Endodermal cell (in vitro differentiated cells): Measurements from ENCODE around the gene PSG3. TPM values are rescaled to one million over a fixed set of nuclear protein-coding genes. Genes with fewer than 3 reads are reported as not detected.
"Not testable (repeated sequence)": the region's sequence is repeated elsewhere in the genome, so short reads cannot be mapped to it uniquely, and the experiment has no call there.

Experiments used
- DNase-seq: peaks from one replicate; pipeline ENCODE4 v3.0.0-alpha.2; 2017
- H3K27ac ChIP-seq: 2 replicates; pipeline ENCODE4 v1.5.1; 2013; ENCODE audit warnings: mild to moderate bottlenecking, low read depth, low read length, moderate library complexity
- H3K27me3 ChIP-seq: 2 replicates; pipeline ENCODE4 v1.6.1; 2013; ENCODE audit warnings: mild to moderate bottlenecking, low read length, moderate library complexity; ENCODE audit not compliant: insufficient read depth, control insufficient read depth, poor library complexity, severe bottlenecking
- H3K36me3 ChIP-seq: 2 replicates; pipeline ENCODE4 v1.7.0; 2013; ENCODE audit warnings: mild to moderate bottlenecking, low read length, moderate library complexity; ENCODE audit not compliant: control insufficient read depth, insufficient read depth
- H3K4me1 ChIP-seq: one replicate; pipeline ENCODE4 v1.7.0; 2013; ENCODE audit warnings: low read length; ENCODE audit not compliant: control insufficient read depth, insufficient read depth
- H3K4me3 ChIP-seq: 2 replicates; pipeline ENCODE4 v1.5.1; 2013; ENCODE audit warnings: mild to moderate bottlenecking, low read length, moderate library complexity
- H3K9ac ChIP-seq: 2 replicates; pipeline ENCODE4 v1.6.1; 2013; ENCODE audit warnings: mild to moderate bottlenecking, low read length, moderate library complexity; ENCODE audit not compliant: poor library complexity, severe bottlenecking; ENCODE audit errors: extremely low read depth
- H3K9me3 ChIP-seq: 2 replicates; pipeline ENCODE4 v1.6.1; 2013; ENCODE audit warnings: mild to moderate bottlenecking, low read length, moderate library complexity; ENCODE audit not compliant: control insufficient read depth
- H3K27ac Mint-ChIP-seq: 2 replicates; pipeline ENCODE4 v1.8.0; 2020; ENCODE audit warnings: mixed read lengths
- H3K27me3 Mint-ChIP-seq: 2 replicates; pipeline ENCODE4 v1.8.0; 2021; ENCODE audit warnings: mild to moderate bottlenecking, mixed read lengths; ENCODE audit not compliant: insufficient read depth
- H3K36me3 Mint-ChIP-seq: 2 replicates; pipeline ENCODE4 v1.8.0; 2020; ENCODE audit warnings: low read depth, mixed read lengths
- H3K4me1 Mint-ChIP-seq: 2 replicates; pipeline ENCODE4 v1.8.0; 2020; ENCODE audit warnings: mixed read lengths
- H3K4me3 Mint-ChIP-seq: 2 replicates; pipeline ENCODE4 v1.8.0; 2020; ENCODE audit warnings: mild to moderate bottlenecking, moderate library complexity, mixed read lengths
- H3K9me3 Mint-ChIP-seq: 2 replicates; pipeline ENCODE4 v1.8.0; 2020; ENCODE audit warnings: mild to moderate bottlenecking, mixed read lengths
- WGBS, 2 experiments: methylation state at CpG; one replicate each; pipeline versions ENCODE4 v1.1.5 to v1.1.7; 2013; ENCODE audit warnings: missing lambda C conversion rate in 2 of 2, mixed read lengths in 1 of 2; ENCODE audit not compliant: insufficient coverage in 1 of 2, insufficient read length in 1 of 2; 5-methylcytosine and 5-hydroxymethylcytosine counted together
- long read RNA-seq, 4 experiments: library from polyadenylated mRNA in 2 of 4; library from RNA in 1 of 4; library from capped mRNA in 1 of 4; stranded (forward) in 3 of 4; unstranded in 1 of 4; transcript quantifications; one replicate each; pipeline ENCODE4 v2.0.0, GENCODE V29; 2020 to 2021; ENCODE audit warnings: inconsistent platforms in 1 of 4
- polyA plus RNA-seq, 2 experiments: library from polyadenylated mRNA; stranded (reverse); fragments of 50-300 nt; gene quantifications; one replicate each; pipeline ENCODE4 v1.2.3, GENCODE V29; 2013
- total RNA-seq, 2 donors: library from RNA; stranded (reverse); fragmentation: NEBNext Ultra II Directional in 1 of 2; extraction: Animal tissue kit (Norgen Biotek cat#: 25700) in 1 of 2; gene quantifications; 2 replicates in 1 of 2; 3 replicates in 1 of 2; pipeline ENCODE4 v1.2.1, GENCODE V29; 2021
- TF ChIP-seq, protein P1 (sequence below): fragments of 200-600 bp; sonication (generic); conservative IDR thresholded peaks from 2 replicates; pipeline ENCODE4 v1.5.0; 2021; ENCODE audit warnings: antibody characterized with exemption, mild to moderate bottlenecking

Gene PSG3
- total RNA-seq: not detected
- polyA plus RNA-seq (2013, experiment 1 of 2): not detected
- polyA plus RNA-seq (2013, experiment 2 of 2): not detected
- long read RNA-seq, experiment 1: 0 reads
- long read RNA-seq, experiment 2: 0 reads
- long read RNA-seq, experiment 3: 0 reads
- long read RNA-seq, experiment 4: 0 reads

DNA sequence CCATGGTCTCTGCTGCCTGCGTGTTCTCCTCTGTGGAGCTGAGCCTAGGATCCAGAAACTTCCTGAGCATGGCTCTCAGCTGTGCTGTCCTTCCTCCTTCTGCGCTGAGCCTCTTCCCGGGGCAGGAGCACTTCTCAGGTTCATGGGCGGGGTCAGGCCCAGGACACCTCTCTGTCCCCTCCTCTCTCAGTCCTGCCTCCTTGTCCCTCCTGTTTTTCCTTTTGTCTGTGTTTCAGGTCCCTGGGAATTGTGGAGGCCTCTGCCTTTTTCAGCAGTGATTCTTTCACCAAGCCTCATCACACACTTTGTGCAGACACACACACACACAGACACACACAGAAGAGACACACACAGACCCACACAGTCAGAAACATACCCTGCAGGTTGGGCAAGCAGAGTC lies at the start of gene PSG3:
Gene PSG3 (minus strand): TSS at position 101 of the 400 bp plus-strand sequence. CDS start 97 bp downstream, at position 4.
- not testable (repeated sequence) for H3K27me3 Mint-ChIP-seq, H3K4me3 Mint-ChIP-seq, H3K9ac ChIP-seq, H3K4me1 Mint-ChIP-seq, H3K4me1 ChIP-seq, H3K27me3 ChIP-seq, H3K36me3 ChIP-seq, H3K36me3 Mint-ChIP-seq, H3K27ac Mint-ChIP-seq, DNase-seq, H3K27ac ChIP-seq, H3K9me3 ChIP-seq, H3K4me3 ChIP-seq
- H3K9me3 Mint-ChIP-seq: peaks cover 96% of the 10 kb centered on the region
- WGBS, 2 experiments: 80 to 83% methylated on average over 1 to 3 of the region's 4 CpGs

GRCh38 chr19:42788766-42789165 lies 48.5 kb upstream of the PSG3 start:
- H3K27ac Mint-ChIP-seq, H3K36me3 ChIP-seq, H3K9ac ChIP-seq, H3K27ac ChIP-seq, H3K4me1 Mint-ChIP-seq, H3K4me3 Mint-ChIP-seq, H3K27me3 ChIP-seq, DNase-seq, H3K36me3 Mint-ChIP-seq, H3K4me1 ChIP-seq, H3K4me3 ChIP-seq, H3K27me3 Mint-ChIP-seq: not testable (repeated sequence)
- 98% methylated on average over 2 of the region's 2 CpGs; no CpG with 5 or more reads in 1 of the 2 experiments for WGBS, 2 experiments
- H3K9me3 ChIP-seq: peaks cover 23% of the 10 kb centered on the region
- H3K9me3 Mint-ChIP-seq: peaks cover 83% of the 10 kb centered on the region

DNA sequence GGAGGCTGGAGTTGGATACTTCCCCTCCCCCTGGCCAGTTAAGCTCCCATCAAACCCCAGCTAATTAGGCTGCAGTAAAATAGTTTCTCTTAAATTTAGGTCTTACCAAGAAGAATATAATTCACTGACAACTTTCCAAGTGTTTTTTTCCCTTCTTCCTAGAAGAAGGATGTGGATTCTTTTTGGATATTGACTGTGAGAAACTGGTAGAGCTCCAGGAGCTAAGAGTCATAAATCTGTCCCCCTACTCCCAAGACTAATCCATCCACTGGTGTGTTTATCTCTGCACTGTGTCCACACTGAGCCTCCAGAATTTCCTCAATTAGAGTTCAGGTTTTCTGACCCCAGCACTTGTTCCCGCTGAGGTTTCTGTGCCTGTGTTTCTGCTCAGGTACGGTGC lies 47.5 kb upstream of the PSG3 start:
- H3K9me3 Mint-ChIP-seq: peaks cover 81% of the 10 kb centered on the region
- H3K36me3 ChIP-seq, H3K27me3 Mint-ChIP-seq, DNase-seq, H3K4me1 Mint-ChIP-seq, H3K36me3 Mint-ChIP-seq, H3K27me3 ChIP-seq, H3K27ac ChIP-seq, H3K4me3 Mint-ChIP-seq, H3K27ac Mint-ChIP-seq, H3K4me3 ChIP-seq, H3K9ac ChIP-seq, H3K4me1 ChIP-seq: not testable (repeated sequence)
- H3K9me3 ChIP-seq: peaks cover 15% of the 10 kb centered on the region
- WGBS, 2 experiments: 80 to 88% methylated on average over 2 of the region's 2 CpGs

DNA sequence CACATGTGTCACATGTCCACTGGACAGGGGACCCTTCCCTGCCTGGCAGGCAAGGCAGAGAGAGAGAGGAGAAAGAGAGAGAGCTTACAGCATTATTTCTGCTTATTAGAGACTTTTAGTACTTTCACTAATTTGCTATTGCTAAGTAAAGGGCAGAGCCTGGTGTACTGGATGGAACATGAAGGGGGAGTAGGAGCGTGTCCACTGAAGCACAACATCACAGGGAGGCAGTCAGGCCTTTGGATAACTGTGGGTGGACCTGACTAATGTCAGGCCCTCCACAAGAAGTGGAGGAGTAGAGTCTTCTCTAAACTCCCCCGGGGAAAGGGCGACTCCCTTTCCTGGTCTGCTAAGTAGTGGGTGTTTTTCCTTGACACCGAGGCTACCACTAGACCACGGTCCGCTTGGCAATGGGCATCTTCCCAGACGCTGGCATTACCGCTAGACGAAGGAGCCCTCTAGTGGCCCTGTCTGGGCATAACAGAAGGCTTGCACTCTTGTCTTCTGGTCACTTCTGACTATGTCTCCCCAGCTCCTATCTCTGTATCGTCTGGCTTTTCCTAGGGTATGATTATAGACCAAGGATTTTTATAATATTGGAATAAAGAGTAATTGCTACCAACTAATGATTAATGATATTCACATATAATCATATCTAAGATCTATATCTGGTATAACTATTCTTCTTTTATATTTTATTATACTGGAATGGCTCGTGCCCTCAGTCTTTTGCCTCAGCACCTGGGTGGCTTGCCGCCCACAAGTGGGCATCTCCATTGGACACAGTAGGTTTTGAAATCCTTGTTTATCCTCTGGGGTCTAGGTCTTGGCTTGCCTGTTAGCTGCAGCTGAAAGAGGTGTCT lies 36.7 kb upstream of the PSG3 start:
- not testable (repeated sequence) for H3K36me3 ChIP-seq, H3K27ac Mint-ChIP-seq
- WGBS, 2 experiments: 39 to 41% methylated on average over 8 to 11 of the region's 12 CpGs

GRCh38 chr19:42774510-42775158 lies 34.4 kb upstream of the PSG3 start:
- H3K36me3 Mint-ChIP-seq, DNase-seq, H3K9ac ChIP-seq, H3K36me3 ChIP-seq, H3K9me3 ChIP-seq, H3K27me3 ChIP-seq, H3K4me1 Mint-ChIP-seq, H3K4me3 Mint-ChIP-seq, H3K27me3 Mint-ChIP-seq, H3K4me1 ChIP-seq, H3K27ac ChIP-seq, H3K27ac Mint-ChIP-seq, H3K4me3 ChIP-seq: not testable (repeated sequence)
- 73 to 75% methylated on average over 17 to 21 of the region's 21 CpGs for WGBS, 2 experiments
- peaks cover 78% of the 10 kb centered on the region for H3K9me3 Mint-ChIP-seq

More for the DNA sequence above, 36.7 kb upstream of the PSG3 start:
- H3K4me3 Mint-ChIP-seq, H3K9me3 ChIP-seq, H3K27me3 Mint-ChIP-seq, H3K9ac ChIP-seq, H3K4me3 ChIP-seq, H3K4me1 ChIP-seq, H3K4me1 Mint-ChIP-seq, H3K36me3 Mint-ChIP-seq, H3K27me3 ChIP-seq, H3K27ac ChIP-seq: not testable (repeated sequence)
- H3K9me3 Mint-ChIP-seq: peaks cover 91% of the 10 kb centered on the region
- TF ChIP-seq, protein P1, sequence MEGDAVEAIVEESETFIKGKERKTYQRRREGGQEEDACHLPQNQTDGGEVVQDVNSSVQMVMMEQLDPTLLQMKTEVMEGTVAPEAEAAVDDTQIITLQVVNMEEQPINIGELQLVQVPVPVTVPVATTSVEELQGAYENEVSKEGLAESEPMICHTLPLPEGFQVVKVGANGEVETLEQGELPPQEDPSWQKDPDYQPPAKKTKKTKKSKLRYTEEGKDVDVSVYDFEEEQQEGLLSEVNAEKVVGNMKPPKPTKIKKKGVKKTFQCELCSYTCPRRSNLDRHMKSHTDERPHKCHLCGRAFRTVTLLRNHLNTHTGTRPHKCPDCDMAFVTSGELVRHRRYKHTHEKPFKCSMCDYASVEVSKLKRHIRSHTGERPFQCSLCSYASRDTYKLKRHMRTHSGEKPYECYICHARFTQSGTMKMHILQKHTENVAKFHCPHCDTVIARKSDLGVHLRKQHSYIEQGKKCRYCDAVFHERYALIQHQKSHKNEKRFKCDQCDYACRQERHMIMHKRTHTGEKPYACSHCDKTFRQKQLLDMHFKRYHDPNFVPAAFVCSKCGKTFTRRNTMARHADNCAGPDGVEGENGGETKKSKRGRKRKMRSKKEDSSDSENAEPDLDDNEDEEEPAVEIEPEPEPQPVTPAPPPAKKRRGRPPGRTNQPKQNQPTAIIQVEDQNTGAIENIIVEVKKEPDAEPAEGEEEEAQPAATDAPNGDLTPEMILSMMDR: peak; percentile 67
- DNase-seq: peak; percentile 66
